Keratinocyte (primary cell): ENCODE data around the gene EMX1. TPM values are rescaled to one million over a fixed set of nuclear protein-coding genes. Genes with fewer than 3 reads are reported as not detected.

Source experiments
- DNase-seq: peaks from one replicate; pipeline ENCODE4 v3.0.0-alpha.2; 2011; ENCODE audit warnings: low read depth, missing footprints, low spot score
- FAIRE-seq: peaks from 2 replicates; lab custom pipeline; 2011; peaks lifted over from hg19 to GRCh38; lab: Jason Lieb, UNC
- H2AFZ ChIP-seq: 2 replicates; pipeline ENCODE4 v1.6.0; 2012; ENCODE audit warnings: low read length, control low read depth, inconsistent platforms; ENCODE audit not compliant: control insufficient read depth
- H3K27ac ChIP-seq: 2 replicates; pipeline ENCODE4 v1.5.1; 2011; ENCODE audit warnings: low read length; ENCODE audit not compliant: control insufficient read depth, insufficient read depth
- H3K27me3 ChIP-seq: 3 replicates; pipeline ENCODE4 v1.6.0; 2011; ENCODE audit warnings: low read length; ENCODE audit not compliant: control insufficient read depth, insufficient read depth; ENCODE audit errors: extremely low read depth
- H3K36me3 ChIP-seq, 2 experiments: 2 replicates in 1 of 2; 3 replicates in 1 of 2; pipeline ENCODE4 v1.5.1; 2011; ENCODE audit warnings: low read length in 2 of 2, mild to moderate bottlenecking in 1 of 2; ENCODE audit not compliant: control insufficient read depth in 2 of 2, insufficient read depth in 2 of 2; ENCODE audit errors: extremely low read depth in 1 of 2
- H3K4me1 ChIP-seq: 3 replicates; pipeline ENCODE4 v1.5.1; 2011; ENCODE audit warnings: low read length; ENCODE audit not compliant: control insufficient read depth, insufficient read depth; ENCODE audit errors: extremely low read depth
- H3K4me2 ChIP-seq: 3 replicates; pipeline ENCODE4 v1.6.0; 2011; ENCODE audit warnings: low read depth, low read length; ENCODE audit not compliant: control insufficient read depth, insufficient read depth; ENCODE audit errors: extremely low read depth
- H3K4me3 ChIP-seq, 3 experiments: fragments of 200-600 bp in 1 of 3; sonication (generic) in 1 of 3; 2 replicates in 2 of 3; 3 replicates in 1 of 3; pipeline ENCODE4 v1.5.1; 2011 to 2016; ENCODE audit warnings: low read length in 3 of 3, mild to moderate bottlenecking in 3 of 3, control low read depth in 2 of 3, inconsistent platforms in 1 of 3, low read depth in 1 of 3, mixed read lengths in 1 of 3, mixed run types in 1 of 3, moderate library complexity in 1 of 3; ENCODE audit not compliant: control insufficient read depth in 2 of 3, insufficient read depth in 2 of 3; ENCODE audit errors: extremely low read depth in 1 of 3
- H3K79me2 ChIP-seq: 2 replicates; pipeline ENCODE4 v1.6.0; 2012; ENCODE audit warnings: low read length; ENCODE audit not compliant: control insufficient read depth, insufficient read depth
- H3K9ac ChIP-seq: 3 replicates; pipeline ENCODE4 v1.6.0; 2011; ENCODE audit warnings: low read length; ENCODE audit not compliant: control insufficient read depth, insufficient read depth; ENCODE audit errors: extremely low read depth
- H3K9me1 ChIP-seq: 3 replicates; pipeline ENCODE4 v1.6.0; 2011; ENCODE audit warnings: low read length; ENCODE audit not compliant: control insufficient read depth, insufficient read depth; ENCODE audit errors: extremely low read depth
- H3K9me3 ChIP-seq: 2 replicates; pipeline ENCODE4 v1.5.1; 2012; ENCODE audit warnings: low read depth, low read length; ENCODE audit not compliant: control insufficient read depth
- H4K20me1 ChIP-seq: 3 replicates; pipeline ENCODE4 v1.6.0; 2011; ENCODE audit warnings: low read length; ENCODE audit not compliant: control insufficient read depth, insufficient read depth; ENCODE audit errors: extremely low read depth
- CTCF ChIP-seq, 3 experiments: IDR thresholded peaks in 1 of 3; conservative IDR thresholded peaks in 1 of 3; optimal IDR thresholded peaks in 1 of 3; 2 replicates in 2 of 3; 3 replicates in 1 of 3; pipeline versions ENCODE3 to v1.5.1; 2011; ENCODE audit warnings: low read length in 3 of 3, mild to moderate bottlenecking in 3 of 3, moderate library complexity in 2 of 3, control low read depth in 1 of 3, inconsistent platforms in 1 of 3; ENCODE audit not compliant: insufficient read depth in 2 of 3; ENCODE audit errors: extremely low read depth in 1 of 3
- EZH2 ChIP-seq: IDR thresholded peaks from one replicate; pipeline ENCODE4 v1.6.1; 2012; ENCODE audit warnings: inconsistent platforms, mild to moderate bottlenecking, low read length, moderate library complexity
- dilution Hi-C: fragments of 300-500 bp; cut with MboI; formaldehyde crosslinking; loops from one replicate; pipeline ENCODE4 v1.7.0; 2020; ENCODE audit warnings: low sequenced_read_pairs; ENCODE audit not compliant: extremely low pct_ligation_motif_present
- polyA plus RNA-seq, 5 experiments: library from polyadenylated mRNA; depleted of rRNA in 3 of 5; stranded (reverse) in 3 of 5; stranded (forward) in 1 of 5; unstranded in 1 of 5; fragments of >200 nt; gene quantifications; 1 replicate in 1 of 5; 2 replicates in 3 of 5; 3 replicates in 1 of 5; pipeline versions ENCODE4 v1.2.1 to v1.2.3, GENCODE V29; 2011 to 2012; ENCODE audit warnings: missing spikeins in 2 of 5, low read depth in 1 of 5, low replicate concordance in 1 of 5

Gene EMX1
- polyA plus RNA-seq, 1 donor (not counting 4 experiments of a cell fraction or from before 2014, with no cell fraction given), result not detected

DNA sequence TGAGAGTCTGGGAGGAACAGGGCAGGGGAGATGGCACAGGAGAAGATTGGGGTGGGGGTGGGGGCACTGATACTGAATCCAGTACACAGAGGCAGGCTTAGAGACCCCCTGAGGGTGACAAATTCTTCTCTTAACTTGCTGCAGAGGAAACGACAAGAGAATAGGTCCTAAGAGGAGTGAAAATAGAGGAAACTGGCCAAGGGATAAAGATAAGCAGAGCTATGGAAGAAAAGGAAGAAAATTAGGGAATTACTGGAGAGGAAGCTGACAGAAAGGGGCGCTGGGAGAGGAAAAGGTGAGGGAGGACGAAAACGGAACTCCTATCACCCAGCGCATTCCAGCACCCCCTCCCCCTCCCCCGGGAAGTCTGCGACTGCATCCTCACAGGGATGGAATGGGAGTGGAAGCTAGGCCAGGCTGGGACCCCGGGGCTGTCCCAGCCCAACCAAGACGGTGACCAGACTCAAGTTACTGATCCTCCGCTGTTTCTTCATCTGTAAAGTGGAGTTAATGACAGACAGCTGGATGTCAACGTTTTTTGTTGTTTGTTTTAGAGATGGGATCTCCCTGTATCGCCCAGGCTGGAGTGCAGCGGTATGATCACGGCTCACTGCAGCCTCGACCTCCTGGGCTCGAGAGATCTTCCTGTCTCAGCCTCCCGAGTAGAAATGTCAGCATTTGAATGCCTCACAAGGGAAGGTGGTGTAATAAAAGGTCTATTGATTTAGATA lies 2.6 kb upstream of the EMX1 start:
- dilution Hi-C loops, result no loop called here
- Histone ChIP-seq H3K9ac (no peak overlapping the region), H3K9me1 (no peaks in the 10 kb centered on the region), H3K79me2 (no peaks in the 10 kb centered on the region), H4K20me1 (peaks cover 15% of the 10 kb centered on the region), H3K27ac (no peak overlapping the region), H3K4me1 (peaks cover 19% of the 10 kb centered on the region), H3K4me2 (no peak overlapping the region), H3K9me3 (no peaks in the 10 kb centered on the region), H2AFZ (no peak overlapping the region), H3K27me3 (peaks cover 78% of the 10 kb centered on the region), H3K36me3 (no peaks in the 10 kb centered on the region), H3K4me3 (no peak overlapping the region)
- no peak for FAIRE-seq
- no peak for DNase-seq
- no peak for TF ChIP-seq CTCF (optimal IDR thresholded peaks at IDR 0.05 in 1 of 3, IDR thresholded peaks at IDR 0.05 in 1 of 3, conservative IDR thresholded peaks at IDR 0.05 in 1 of 3; ENCODE audit: extremely low read depth in 1 of 3, insufficient read depth in 2 of 3, low read length in 3 of 3)
- TF ChIP-seq EZH2, result no peak

DNA sequence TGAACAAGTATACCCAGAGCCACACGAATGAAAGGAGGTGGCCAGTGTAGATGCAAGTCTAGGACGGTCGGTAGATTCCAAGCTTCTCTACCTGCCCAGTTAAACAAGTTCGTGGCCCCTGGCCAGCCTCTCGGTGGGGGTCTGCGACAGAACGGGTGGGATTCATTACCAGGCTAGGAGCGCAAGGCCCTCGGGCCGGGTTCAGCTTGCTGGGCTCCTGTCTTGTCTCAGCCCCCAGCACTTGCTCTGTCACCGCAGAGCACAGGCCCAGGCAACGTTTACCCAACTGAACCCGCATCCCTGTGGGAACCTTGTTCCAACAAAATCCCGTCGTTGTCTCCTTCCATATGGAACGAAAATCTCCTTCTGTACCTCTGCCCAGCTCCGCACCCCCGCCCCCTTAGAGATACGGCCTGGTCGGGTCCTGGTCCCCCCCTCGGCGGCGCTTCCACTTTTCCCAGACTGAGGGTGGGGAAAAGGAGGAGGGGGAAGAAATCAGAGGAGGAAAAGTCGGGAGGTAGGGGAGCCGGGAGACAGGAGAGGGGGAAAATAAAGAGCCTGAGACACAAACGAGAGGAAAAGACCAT lies 1.9 kb upstream of the EMX1 start:
- no peak for DNase-seq
- Histone ChIP-seq H2AFZ (no peak overlapping the region), H3K79me2 (no peaks in the 10 kb centered on the region), H3K4me1 (peaks cover 24% of the 10 kb centered on the region), H4K20me1 (peaks cover 16% of the 10 kb centered on the region), H3K4me3 (no peak overlapping the region), H3K36me3 (no peaks in the 10 kb centered on the region), H3K9me1 (no peaks in the 10 kb centered on the region), H3K4me2 (peak overlapping the region; percentile 73), H3K27me3 (peaks cover 84% of the 10 kb centered on the region), H3K9ac (no peak overlapping the region), H3K27ac (no peak overlapping the region), H3K9me3 (no peaks in the 10 kb centered on the region)
- dilution Hi-C loops, result no loop called here
- no peak for FAIRE-seq
- no peak for TF ChIP-seq CTCF (optimal IDR thresholded peaks at IDR 0.05 in 1 of 3, IDR thresholded peaks at IDR 0.05 in 1 of 3, conservative IDR thresholded peaks at IDR 0.05 in 1 of 3; ENCODE audit: extremely low read depth in 1 of 3, insufficient read depth in 2 of 3, low read length in 3 of 3)
- peak; percentile 92 for TF ChIP-seq EZH2
